Progenitor cell of endocrine pancreas (in vitro differentiated cells): ENCODE data around the gene NDUFS6. TPM values are rescaled to one million over a fixed set of nuclear protein-coding genes. Genes with fewer than 3 reads are reported as not detected.

Source experiments
- DNase-seq: peaks from one replicate; pipeline ENCODE4 v3.0.0; 2021; ENCODE audit warnings: low spot score; ENCODE audit not compliant: unreplicated experiment
- H3K27ac Mint-ChIP-seq: 2 replicates; pipeline ENCODE4 v1.8.0; 2021; ENCODE audit warnings: mild to moderate bottlenecking, moderate library complexity, mixed read lengths
- H3K27me3 Mint-ChIP-seq: 2 replicates; pipeline ENCODE4 v1.8.0; 2021; ENCODE audit warnings: mixed read lengths
- H3K36me3 Mint-ChIP-seq: 2 replicates; pipeline ENCODE4 v1.8.0; 2022; ENCODE audit warnings: mixed read lengths; ENCODE audit not compliant: insufficient read depth
- H3K4me1 Mint-ChIP-seq: 2 replicates; pipeline ENCODE4 v1.8.0; 2021; ENCODE audit warnings: low read depth, mixed read lengths
- H3K4me3 Mint-ChIP-seq: 2 replicates; pipeline ENCODE4 v1.8.0; 2021; ENCODE audit warnings: low read depth, mild to moderate bottlenecking, moderate library complexity, mixed read lengths
- H3K9me3 Mint-ChIP-seq: 2 replicates; pipeline ENCODE4 v1.8.0; 2021; ENCODE audit warnings: low read depth, mixed read lengths
- CTCF ChIP-seq: fragments of 200-600 bp; sonication (generic); IDR thresholded peaks from one replicate; pipeline ENCODE4 v1.5.0; 2021; ENCODE audit warnings: antibody characterized with exemption, mild to moderate bottlenecking; ENCODE audit not compliant: unreplicated experiment
- total RNA-seq: library from RNA; stranded (reverse); gene quantifications from 2 replicates; pipeline ENCODE4 v1.2.1, GENCODE V29; 2021

NDUFS6 gene
- total RNA-seq, 1 donor from 2014 or later: 36.4 TPM

- no peaks in the 10 kb centered on the region for H3K27me3 Mint-ChIP-seq
- TF ChIP-seq CTCF: no peak
- H3K4me1 Mint-ChIP-seq: peaks cover 19% of the 10 kb centered on the region
- DNase-seq: no peak
- peak overlapping the region; percentile 75 for H3K27ac Mint-ChIP-seq
- peaks cover 10% of the 10 kb centered on the region for H3K36me3 Mint-ChIP-seq
- peak overlapping the region; percentile 99 for H3K4me3 Mint-ChIP-seq
- H3K9me3 Mint-ChIP-seq: no peaks in the 10 kb centered on the region
Observed at GRCh38 chr5:1801967-1802295, 724 bp downstream of the NDUFS6 start.

- peak overlapping the region; percentile 39 for H3K27ac Mint-ChIP-seq
- peak overlapping the region; percentile 53 for H3K4me3 Mint-ChIP-seq
- peaks cover 19% of the 10 kb centered on the region for H3K4me1 Mint-ChIP-seq
- H3K9me3 Mint-ChIP-seq: no peaks in the 10 kb centered on the region
- no peak for DNase-seq
- TF ChIP-seq CTCF: no peak
- no peaks in the 10 kb centered on the region for H3K27me3 Mint-ChIP-seq
- peaks cover 16% of the 10 kb centered on the region for H3K36me3 Mint-ChIP-seq
Observed at GRCh38 chr5:1803192-1803591, 2.0 kb downstream of the NDUFS6 start.

- TF ChIP-seq CTCF: no peak
- Mint-ChIP-seq H3K27ac (no peak overlapping the region), H3K27me3 (no peaks in the 10 kb centered on the region), H3K36me3 (peaks cover 19% of the 10 kb centered on the region), H3K9me3 (no peaks in the 10 kb centered on the region), H3K4me3 (no peak overlapping the region), H3K4me1 (peaks cover 11% of the 10 kb centered on the region)
- DNase-seq: no peak
Observed at GRCh38 chr5:1804001-1804690, 2.9 kb downstream of the NDUFS6 start.

- H3K4me3 Mint-ChIP-seq: no peak overlapping the region
- peaks cover 10% of the 10 kb centered on the region for H3K4me1 Mint-ChIP-seq
- H3K27ac Mint-ChIP-seq: no peak overlapping the region
- TF ChIP-seq CTCF: no peak
- no peaks in the 10 kb centered on the region for H3K27me3 Mint-ChIP-seq
- H3K36me3 Mint-ChIP-seq: peaks cover 20% of the 10 kb centered on the region
- no peaks in the 10 kb centered on the region for H3K9me3 Mint-ChIP-seq
- DNase-seq: no peak
Observed at GRCh38 chr5:1805326-1805725, 4.1 kb downstream of the NDUFS6 start.

- H3K4me3 Mint-ChIP-seq: no peak overlapping the region
- H3K27ac Mint-ChIP-seq: no peak overlapping the region
Observed at GRCh38 chr5:1805736-1806135, 4.5 kb downstream of the NDUFS6 start.

More at GRCh38 chr5:1805736-1806135, 4.5 kb downstream of the NDUFS6 start:
- Mint-ChIP-seq H3K27me3 (no peaks in the 10 kb centered on the region), H3K9me3 (no peaks in the 10 kb centered on the region), H3K36me3 (peaks cover 21% of the 10 kb centered on the region), H3K4me1 (peaks cover 10% of the 10 kb centered on the region)
- TF ChIP-seq CTCF: no peak
- DNase-seq: no peak
